SU-DHL-6 (cell line): ENCODE data around the gene ROR1.

Experiments used
- H2AFZ ChIP-seq: fragments of 200-600 bp; sonication (generic); 2 replicates; pipeline ENCODE4 v1.6.1; 2014; ENCODE audit warnings: low read depth, mild to moderate bottlenecking, moderate library complexity, mixed read lengths, antibody characterized with exemption, low read length; ENCODE audit not compliant: severe bottlenecking
- H3F3A ChIP-seq: fragments of 200-600 bp; shearing (Covaris generic); 2 replicates; pipeline ENCODE4 v1.6.0; 2016; ENCODE audit warnings: antibody characterized with exemption, mild to moderate bottlenecking; ENCODE audit not compliant: insufficient read depth
- H3K27ac ChIP-seq: fragments of 200-600 bp; sonication (generic); 2 replicates; pipeline ENCODE4 v1.5.1; 2016; ENCODE audit warnings: low read depth, mild to moderate bottlenecking, low read length, moderate library complexity, mixed read lengths
- H3K27me3 ChIP-seq: fragments of 200-600 bp; sonication (generic), shearing (Covaris generic); 2 replicates; pipeline ENCODE4 v1.6.0; 2014; ENCODE audit warnings: mild to moderate bottlenecking, low read length
- H3K36me3 ChIP-seq: fragments of 200-600 bp; sonication (generic); 2 replicates; pipeline ENCODE4 v1.6.1; 2014; ENCODE audit warnings: mild to moderate bottlenecking, low read length, mixed read lengths
- H3K4me2 ChIP-seq: fragments of 300-600, 200-600 bp; shearing (Covaris generic), sonication (generic); 2 replicates; pipeline ENCODE4 v1.6.0; 2014; ENCODE audit warnings: low read length, low read depth, mild to moderate bottlenecking; ENCODE audit not compliant: poor library complexity, severe bottlenecking
- H3K4me3 ChIP-seq: fragments of 200-600 bp; sonication (generic); 2 replicates; pipeline ENCODE4 v1.5.1; 2014; ENCODE audit warnings: antibody characterized with exemption, low read length, mild to moderate bottlenecking, mixed read lengths; ENCODE audit not compliant: insufficient read depth, poor library complexity, severe bottlenecking
- H3K79me2 ChIP-seq: fragments of 200-600 bp; sonication (generic); 2 replicates; pipeline ENCODE4 v1.6.1; 2014; ENCODE audit warnings: mild to moderate bottlenecking, low read length, moderate library complexity; ENCODE audit not compliant: insufficient read depth
- H3K9ac ChIP-seq: fragments of 200-600 bp; sonication (generic); 2 replicates; pipeline ENCODE4 v1.7.0; 2014; ENCODE audit warnings: mild to moderate bottlenecking, low read length
- H3K9me2 ChIP-seq: fragments of 200-600 bp; sonication (generic); replicated peaks from 2 replicates; pipeline ENCODE4 v1.6.1; 2014; ENCODE audit warnings: low read length; ENCODE audit not compliant: insufficient read depth
- H3K9me3 ChIP-seq: fragments of 200-600 bp; sonication (generic); 2 replicates; pipeline ENCODE4 v1.6.1; 2014; ENCODE audit warnings: low read length, mixed read lengths; ENCODE audit not compliant: insufficient read depth
- H4K20me1 ChIP-seq: fragments of 200-600 bp; sonication (generic); 2 replicates; pipeline ENCODE4 v1.6.1; 2014; ENCODE audit warnings: low read depth, mild to moderate bottlenecking, antibody characterized with exemption, low read length, moderate library complexity, mixed read lengths
- CTCF ChIP-seq: fragments of 200-600 bp; sonication (generic); IDR thresholded peaks from one replicate; pipeline ENCODE4 v1.5.1; 2017; ENCODE audit warnings: antibody characterized with exemption, mild to moderate bottlenecking, low read length, moderate library complexity; ENCODE audit not compliant: insufficient read depth, poor library complexity, severe bottlenecking
- EZH2phosphoT487 ChIP-seq: fragments of 200-600 bp; sonication (generic), shearing (Covaris generic); conservative IDR thresholded peaks from 2 replicates; pipeline ENCODE4 v1.6.1; 2018; ENCODE audit warnings: mild to moderate bottlenecking, antibody characterized with exemption, low read length, moderate library complexity, mixed read lengths

ROR1 gene

GRCh38 chr1:64033667-64034220 lies 259.9 kb downstream of the ROR1 start:
- no peaks in the 10 kb centered on the region for H3K36me3 ChIP-seq
- H3K27ac ChIP-seq = no peak overlapping the region
- no peak overlapping the region for H3K9ac ChIP-seq
- no peaks in the 10 kb centered on the region for H3F3A ChIP-seq
- no peaks in the 10 kb centered on the region for H4K20me1 ChIP-seq
- H3K79me2 ChIP-seq = no peaks in the 10 kb centered on the region
- no peaks in the 10 kb centered on the region for H3K9me3 ChIP-seq
- TF ChIP-seq EZH2phosphoT487 = no peak
- TF ChIP-seq CTCF = no peak
- H3K4me3 ChIP-seq = no peak overlapping the region
- H3K4me2 ChIP-seq = no peak overlapping the region
- H3K27me3 ChIP-seq = no peaks in the 10 kb centered on the region
- H2AFZ ChIP-seq = no peak overlapping the region
- no peaks in the 10 kb centered on the region for H3K9me2 ChIP-seq

- H3K27me3 ChIP-seq = no peaks in the 10 kb centered on the region
- no peak overlapping the region for H3K4me3 ChIP-seq
- no peaks in the 10 kb centered on the region for H3K9me2 ChIP-seq
- H4K20me1 ChIP-seq = no peaks in the 10 kb centered on the region
- H3K27ac ChIP-seq = no peak overlapping the region
- H3K9me3 ChIP-seq = no peaks in the 10 kb centered on the region
- H3K9ac ChIP-seq = no peak overlapping the region
- no peaks in the 10 kb centered on the region for H3K79me2 ChIP-seq
- no peak overlapping the region for H3K4me2 ChIP-seq
- H3F3A ChIP-seq = no peaks in the 10 kb centered on the region
- H3K36me3 ChIP-seq = no peaks in the 10 kb centered on the region
- TF ChIP-seq CTCF = no peak
- TF ChIP-seq EZH2phosphoT487 = no peak
- H2AFZ ChIP-seq = no peak overlapping the region
These were observed 262.7 kb downstream of the ROR1 start for GRCh38 chr1:64036549-64036948.

GRCh38 chr1:64038119-64038518 lies 264.3 kb downstream of the ROR1 start:
- Histone ChIP-seq H3K4me3 (no peak overlapping the region), H3K27me3 (no peaks in the 10 kb centered on the region), H4K20me1 (no peaks in the 10 kb centered on the region), H3K27ac (no peak overlapping the region), H3K79me2 (no peaks in the 10 kb centered on the region), H3K9me3 (no peaks in the 10 kb centered on the region), H3K9ac (no peak overlapping the region), H3K9me2 (no peaks in the 10 kb centered on the region), H3K4me2 (no peak overlapping the region), H3F3A (no peaks in the 10 kb centered on the region), H3K36me3 (no peaks in the 10 kb centered on the region), H2AFZ (no peak overlapping the region)
- TF ChIP-seq CTCF (no peak), EZH2phosphoT487 (no peak)
